K562 (cell line): ENCODE measurements around the gene HOXD12. TPM values are rescaled to one million over a fixed set of nuclear protein-coding genes. Genes with fewer than 3 reads are reported as not detected.

Experiments
- ATAC-seq: fragments of 200-7000 bp; cut with Tn5 transposase; 3 replicates; pipeline ENCODE4 v1.9.1; 2020; ENCODE audit warnings: moderate library complexity
- BruUV-seq: library from RNA; stranded (reverse); fragments of 400-500 nt; replicated peaks from 2 replicates; lab custom pipeline; 2021; lab: Mats Ljungman, UMichigan
- CTCF ChIA-PET: fragments of 300-600 bp; formaldehyde crosslinking; extraction: SDS; loops from one replicate; lab custom pipeline; 2021; ENCODE audit warnings: low intra/inter-chr PET ratio; lab: Yijun Ruan, JAX
- POLR2A ChIA-PET: fragments of 300-600, 350-650 bp; sonication (Branson Sonifier 250); formaldehyde crosslinking; extraction: SDS; loops from one replicate; lab custom pipeline; 2021; ENCODE audit warnings: antibody characterized with exemption, inconsistent platforms; lab: Yijun Ruan, JAX
- DNase-seq, 4 experiments: peaks; one replicate each; pipeline versions ENCODE4 v3.0.0 to v3.0.0-alpha.2; 2011 to 2018; ENCODE audit warnings: low spot score in 3 of 4, mixed read lengths in 3 of 4; ENCODE audit errors: extremely low read depth in 1 of 4
- FAIRE-seq: peaks from 2 replicates; lab custom pipeline; 2011; peaks lifted over from hg19 to GRCh38; lab: Jason Lieb, UNC
- H2AFZ ChIP-seq: 2 replicates; pipeline ENCODE4 v1.6.0; 2011; ENCODE audit warnings: low read depth, low read length, control low read depth, inconsistent platforms
- H3K27ac ChIP-seq: fragments of 200-600 bp; 3 replicates; pipeline ENCODE4 v1.8.0; 2011; ENCODE audit warnings: low read depth, mild to moderate bottlenecking, control low read depth, inconsistent platforms, low read length, moderate library complexity, mixed read lengths; ENCODE audit errors: extremely low read depth
- H3K27me3 ChIP-seq, 2 experiments: fragments of 300-600 bp in 1 of 2; 2 replicates in 1 of 2; 3 replicates in 1 of 2; pipeline versions ENCODE4 v1.6.0 to v1.8.0; 2011; ENCODE audit warnings: inconsistent platforms in 2 of 2, low read length in 2 of 2, mild to moderate bottlenecking in 1 of 2, mixed read lengths in 1 of 2, moderate library complexity in 1 of 2; ENCODE audit not compliant: control insufficient read depth in 2 of 2, insufficient read depth in 2 of 2
- H3K36me3 ChIP-seq: fragments of 300-600 bp; 3 replicates; pipeline ENCODE4 v1.8.0; 2011; ENCODE audit warnings: mild to moderate bottlenecking, low read length, inconsistent platforms; ENCODE audit not compliant: control insufficient read depth, insufficient read depth
- H3K4me1 ChIP-seq, 2 experiments: fragments of 200-600 bp in 1 of 2; replicated peaks in 1 of 2; 2 replicates in 1 of 2; 3 replicates in 1 of 2; pipeline versions ENCODE4 v1.5.1 to v1.8.0; 2011; ENCODE audit warnings: inconsistent platforms in 2 of 2, low read length in 2 of 2, mild to moderate bottlenecking in 1 of 2, mixed read lengths in 1 of 2, moderate library complexity in 1 of 2; ENCODE audit not compliant: control insufficient read depth in 2 of 2, insufficient read depth in 2 of 2
- H3K4me2 ChIP-seq: 2 replicates; pipeline ENCODE4 v1.6.1; 2011; ENCODE audit warnings: low read length, control low read depth, inconsistent platforms, mixed read lengths; ENCODE audit not compliant: insufficient read depth
- H3K4me3 ChIP-seq: fragments of 200-600 bp; sonication (generic), shearing (Covaris generic); 2 replicates; pipeline ENCODE4 v1.5.1; 2016; ENCODE audit warnings: control low read depth, inconsistent platforms
- H3K79me2 ChIP-seq: fragments of 200-600 bp; 3 replicates; pipeline ENCODE4 v1.8.0; 2011; ENCODE audit warnings: low read length, inconsistent platforms; ENCODE audit not compliant: control insufficient read depth, insufficient read depth
- H3K9ac ChIP-seq, 2 experiments: 2 replicates each; pipeline versions ENCODE4 v1.6.0 to v1.6.1; 2011; ENCODE audit warnings: low read depth in 2 of 2, low read length in 2 of 2, control low read depth in 1 of 2, inconsistent platforms in 1 of 2, mild to moderate bottlenecking in 1 of 2, mixed read lengths in 1 of 2; ENCODE audit not compliant: insufficient read depth in 1 of 2
- H3K9me1 ChIP-seq: one replicate; pipeline ENCODE4 v1.6.0; 2011; ENCODE audit warnings: inconsistent platforms, mild to moderate bottlenecking, low read length, moderate library complexity; ENCODE audit not compliant: control insufficient read depth, insufficient read depth
- H3K9me3 ChIP-seq: replicated peaks from 2 replicates; pipeline ENCODE4 v1.5.1; 2011; ENCODE audit warnings: low read depth, low read length, inconsistent platforms; ENCODE audit not compliant: control insufficient read depth, insufficient read depth
- H4K20me1 ChIP-seq: replicated peaks from 2 replicates; pipeline ENCODE4 v1.6.1; 2011; ENCODE audit warnings: low read length, inconsistent platforms, mixed read lengths; ENCODE audit not compliant: control insufficient read depth, insufficient read depth
- BMI1 ChIP-seq: fragments of 150-350 bp; IDR thresholded peaks from 2 replicates; pipeline ENCODE4 v1.6.1; 2014; ENCODE audit warnings: low read length
- HIVEP1 ChIP-seq: fragments of 250-450 bp; sonication (Bioruptor Pico); IDR thresholded peaks from 2 replicates; pipeline ENCODE4 v1.4.0; 2020; ENCODE audit warnings: mild to moderate bottlenecking
- SPI1 ChIP-seq: IDR thresholded peaks from 2 replicates; pipeline ENCODE4 v1.6.1; 2011; ENCODE audit warnings: low read depth, low read length, control low read depth, borderline replicate concordance
- ZNF436 ChIP-seq: fragments of 250-450, 450-650 bp; sonication (Bioruptor Pico); formaldehyde crosslinking; IDR thresholded peaks from 2 replicates; pipeline ENCODE4 v1.7.0; 2020; ENCODE audit warnings: mild to moderate bottlenecking
- ZNF75A ChIP-seq: fragments of 450-650 bp; formaldehyde crosslinking; IDR thresholded peaks from 2 replicates; pipeline ENCODE4 v1.4.0; 2020; ENCODE audit warnings: mild to moderate bottlenecking
- WGBS: fragments of 100-300 bp; shearing (Covaris generic); methylation state at CpG from one replicate; pipeline ENCODE4 v1.1.6; 2016; ENCODE audit warnings: low coverage, mixed read lengths; ENCODE audit not compliant: insufficient coverage; ENCODE audit errors: missing lambda C conversion rate; 5-methylcytosine and 5-hydroxymethylcytosine counted together
- in situ Hi-C: fragments of 300-500 bp; cut with MboI; formaldehyde crosslinking; loops from 4 replicates; pipeline ENCODE4 v1.15.0; 2018; ENCODE audit warnings: inconsistent platforms, mixed read lengths
- intact Hi-C: fragments of 100-400 bp; cut with micrococcal nuclease; formaldehyde crosslinking; loops from 2 replicates; pipeline ENCODE4 v1.14.2; 2022
- polyA plus RNA-seq, 8 experiments: library from polyadenylated mRNA; depleted of rRNA in 4 of 8; stranded (reverse) in 5 of 8; unstranded in 3 of 8; fragments of >200 nt; fragmentation: Nextera tagmentation in 2 of 8; fragmentation: Illumina TruSeq in 1 of 8; extraction: Ambion mirVana in 2 of 8; extraction: Trizol in 1 of 8; gene quantifications; 2 replicates each; pipeline versions ENCODE4 v1.2.1 to v1.2.3, GENCODE V29; 2011 to 2014; ENCODE audit warnings: inconsistent platforms in 1 of 8, missing spikeins in 1 of 8
- total RNA-seq, 7 experiments: library from RNA; depleted of rRNA in 6 of 7; stranded (reverse); fragments of >200 nt in 6 of 7; fragmentation: Illumina TruSeq in 2 of 7; extraction: Trizol in 2 of 7; gene quantifications; 2 replicates each; pipeline versions ENCODE4 v1.2.1 to v1.2.3, GENCODE V29; 2011 to 2021; ENCODE audit warnings: low replicate concordance in 1 of 7
- TF ChIP-seq, protein P1 (sequence below), 2 experiments: IDR thresholded peaks; 2 replicates each; pipeline ENCODE4 v1.6.1; 2011; ENCODE audit warnings: borderline replicate concordance in 1 of 2, control low read depth in 1 of 2, low read depth in 1 of 2, low read length in 1 of 2, mild to moderate bottlenecking in 1 of 2, mixed read lengths in 1 of 2, moderate library complexity in 1 of 2; ENCODE audit not compliant: insufficient read depth in 1 of 2, insufficient read length in 1 of 2, poor library complexity in 1 of 2, severe bottlenecking in 1 of 2; ENCODE audit errors: extremely low read depth in 1 of 2
- TF ChIP-seq, protein P2 (sequence below): fragments of 250-450 bp; sonication (Bioruptor Pico); IDR thresholded peaks from 2 replicates; pipeline ENCODE4 v1.4.0; 2020

HOXD12 gene
- total and polyA plus RNA-seq, 9 of the 15 experiments (the other 6 are each of a cell fraction or from before 2014, with no cell fraction given): not detected

DNA sequence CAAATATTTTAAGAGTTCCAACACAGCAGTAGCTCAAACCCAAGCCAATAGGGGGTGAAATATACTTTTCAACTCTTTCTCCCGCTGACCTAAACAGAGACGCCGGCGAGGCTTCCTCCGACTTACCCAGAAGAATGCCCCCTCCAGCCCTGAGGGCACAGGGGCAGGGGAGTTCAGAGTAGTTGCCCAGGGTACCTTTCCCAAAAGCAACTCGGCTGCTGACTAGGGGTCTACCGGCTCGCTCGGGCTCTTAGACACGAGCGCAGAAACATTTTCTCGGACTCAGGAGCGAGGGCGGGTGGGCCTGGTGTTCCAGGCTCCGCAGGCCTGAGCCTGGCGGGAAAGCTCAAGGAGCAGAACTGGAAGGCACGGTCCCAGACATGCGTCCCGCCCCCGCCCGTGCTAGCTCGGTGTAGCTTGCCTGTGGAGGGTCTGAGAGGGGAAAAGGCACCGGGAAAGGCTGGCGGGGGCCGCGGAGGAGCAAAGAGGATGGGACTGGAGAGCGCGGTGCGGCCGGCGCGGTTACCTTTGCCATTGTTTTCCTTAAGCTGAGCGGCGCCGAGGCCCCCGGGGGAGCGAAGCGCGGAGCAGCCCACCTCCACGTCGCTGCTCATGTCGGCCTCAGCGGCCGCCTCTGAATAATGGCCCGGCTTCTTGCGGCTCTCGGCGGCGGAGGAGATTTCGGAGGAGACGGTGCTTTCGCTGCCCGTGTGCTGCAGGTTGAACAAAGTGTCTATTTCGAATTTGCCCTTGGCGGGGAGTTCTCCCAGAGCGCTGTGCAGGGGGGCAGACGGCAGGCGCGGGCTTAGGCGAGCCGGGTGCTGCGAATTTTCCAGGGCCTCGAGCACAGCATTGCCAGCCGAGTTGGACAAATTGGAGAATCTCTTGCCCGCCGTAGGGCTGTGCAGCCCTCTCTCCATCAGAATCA lies 16.5 kb upstream of the HOXD12 start:
- H3K27me3 ChIP-seq: peaks cover 58 to 85% of the 10 kb centered on the region in 2 experiments
- CTCF ChIA-PET: no interaction called here
- no peaks in the 10 kb centered on the region for H3K36me3 ChIP-seq
- no TSS peak for BruUV-seq
- no peak for DNase-seq
- in situ Hi-C loops (loop anchor here (10.0 to 25.0 kb wide), 2 partner anchors 658 to 1046 kb away; no protein-coding TSS in a partner anchor), intact Hi-C loops (no loop called here)
- peaks cover 4% of the 10 kb centered on the region; the same call in 1 of the 2 replicates for H4K20me1 ChIP-seq
- peaks cover 0 to 43% of the 10 kb centered on the region in 2 experiments; a peak in 3 of 5 replicates for H3K4me1 ChIP-seq
- no peaks in the 10 kb centered on the region for H3K9me1 ChIP-seq
- POLR2A ChIA-PET: no interaction called here
- no peak overlapping the region for H3K4me3 ChIP-seq
- no peak overlapping the region for H2AFZ ChIP-seq
- H3K9me3 ChIP-seq: peaks cover 10% of the 10 kb centered on the region
- no peaks in the 10 kb centered on the region for H3K79me2 ChIP-seq
- no peak for FAIRE-seq
- no peak overlapping the region for H3K4me2 ChIP-seq
- no peak overlapping the region for H3K9ac ChIP-seq
- 31% methylated on average over 51 of the region's 66 CpGs for WGBS
- ATAC-seq: no peak
- H3K27ac ChIP-seq: no peak overlapping the region
- TF ChIP-seq, protein P1, sequence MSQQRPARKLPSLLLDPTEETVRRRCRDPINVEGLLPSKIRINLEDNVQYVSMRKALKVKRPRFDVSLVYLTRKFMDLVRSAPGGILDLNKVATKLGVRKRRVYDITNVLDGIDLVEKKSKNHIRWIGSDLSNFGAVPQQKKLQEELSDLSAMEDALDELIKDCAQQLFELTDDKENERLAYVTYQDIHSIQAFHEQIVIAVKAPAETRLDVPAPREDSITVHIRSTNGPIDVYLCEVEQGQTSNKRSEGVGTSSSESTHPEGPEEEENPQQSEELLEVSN (IDR thresholded peaks at IDR 0.05; ENCODE audit: borderline replicate concordance in 1 of 2, extremely low read depth in 1 of 2, insufficient read depth in 1 of 2, insufficient read length in 1 of 2, low read depth in 1 of 2, low read length in 1 of 2, poor library complexity in 1 of 2, severe bottlenecking in 1 of 2): peak in 1 of 2 experiments; percentile 24
- TF ChIP-seq ZNF75A (CRISPR knock-in tag) (no peak), HIVEP1 (CRISPR knock-in tag) (no peak), BMI1 (no peak), SPI1 (no peak), ZNF436 (CRISPR knock-in tag) (no peak)
- TF ChIP-seq, protein P2, sequence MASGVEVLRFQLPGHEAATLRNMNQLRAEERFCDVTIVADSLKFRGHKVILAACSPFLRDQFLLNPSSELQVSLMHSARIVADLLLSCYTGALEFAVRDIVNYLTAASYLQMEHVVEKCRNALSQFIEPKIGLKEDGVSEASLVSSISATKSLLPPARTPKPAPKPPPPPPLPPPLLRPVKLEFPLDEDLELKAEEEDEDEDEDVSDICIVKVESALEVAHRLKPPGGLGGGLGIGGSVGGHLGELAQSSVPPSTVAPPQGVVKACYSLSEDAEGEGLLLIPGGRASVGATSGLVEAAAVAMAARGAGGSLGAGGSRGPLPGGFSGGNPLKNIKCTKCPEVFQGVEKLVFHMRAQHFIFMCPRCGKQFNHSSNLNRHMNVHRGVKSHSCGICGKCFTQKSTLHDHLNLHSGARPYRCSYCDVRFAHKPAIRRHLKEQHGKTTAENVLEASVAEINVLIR (CRISPR knock-in tag): no peak
